GM23338 (cell line): Measurements from ENCODE around the gene OSBPL5. TPM values are rescaled to one million over a fixed set of nuclear protein-coding genes. Genes with fewer than 3 reads are reported as not detected.
A peak's percentile ranks its signal among the peaks of the same experiment; 100 is the strongest.

Source experiments
- ATAC-seq: fragments of 200-7000 bp; cut with Tn5 transposase; 3 replicates; pipeline ENCODE4 v1.9.1; 2020
- DNase-seq: peaks from one replicate; pipeline ENCODE4 v3.0.0-alpha.2; 2015; ENCODE audit warnings: low spot score
- H2AFZ ChIP-seq: fragments of 200-600 bp; sonication (generic); 2 replicates; pipeline ENCODE4 v1.8.0; 2016; ENCODE audit warnings: antibody characterized with exemption, mild to moderate bottlenecking, moderate library complexity
- H3F3A ChIP-seq: fragments of 200-600 bp; sonication (generic); replicated peaks from 2 replicates; pipeline ENCODE4 v1.8.0; 2017; ENCODE audit warnings: antibody characterized with exemption, mixed run types, low read depth
- H3K27ac ChIP-seq: fragments of 200-600 bp; sonication (generic); 2 replicates; pipeline ENCODE4 v1.6.1; 2016; ENCODE audit warnings: low read depth
- H3K27me3 ChIP-seq: fragments of 200-600 bp; sonication (generic); 2 replicates; pipeline ENCODE4 v1.8.0; 2016; ENCODE audit warnings: mild to moderate bottlenecking, mixed run types, moderate library complexity; ENCODE audit not compliant: insufficient read depth
- H3K36me3 ChIP-seq: fragments of 200-600 bp; sonication (generic); 2 replicates; pipeline ENCODE4 v1.8.0; 2016; ENCODE audit warnings: mild to moderate bottlenecking; ENCODE audit not compliant: insufficient read depth
- H3K4me1 ChIP-seq: fragments of 200-600 bp; sonication (generic); 2 replicates; pipeline ENCODE4 v1.8.0; 2016; ENCODE audit warnings: mild to moderate bottlenecking, moderate library complexity; ENCODE audit not compliant: insufficient read depth
- H3K4me2 ChIP-seq: fragments of 200-600 bp; sonication (generic); 2 replicates; pipeline ENCODE4 v1.7.1; 2017; ENCODE audit warnings: mixed run types
- H3K4me3 ChIP-seq: fragments of 200-600 bp; sonication (generic); 2 replicates; pipeline ENCODE4 v1.6.1; 2016; ENCODE audit warnings: mixed run types
- H3K79me2 ChIP-seq: fragments of 200-600 bp; sonication (generic); replicated peaks from 2 replicates; pipeline ENCODE4 v1.8.0; 2017; ENCODE audit warnings: mild to moderate bottlenecking; ENCODE audit not compliant: insufficient read depth
- H3K9me2 ChIP-seq: fragments of 200-600 bp; sonication (generic); 2 replicates; pipeline ENCODE4 v1.8.0; 2017; ENCODE audit not compliant: insufficient read depth
- H4K20me1 ChIP-seq: fragments of 200-600 bp; sonication (generic); replicated peaks from 2 replicates; pipeline ENCODE4 v1.8.0; 2017; ENCODE audit warnings: mild to moderate bottlenecking; ENCODE audit not compliant: insufficient read depth
- H3K27ac Mint-ChIP-seq: 2 replicates; pipeline ENCODE4 v1.8.0; 2020; ENCODE audit warnings: inconsistent platforms, mild to moderate bottlenecking, moderate library complexity, mixed read lengths
- H3K27me3 Mint-ChIP-seq: 3 replicates; pipeline ENCODE4 v1.8.0; 2022; ENCODE audit warnings: low read depth, mild to moderate bottlenecking, moderate library complexity, mixed read lengths, inconsistent platforms; ENCODE audit not compliant: insufficient read depth, poor library complexity
- H3K36me3 Mint-ChIP-seq: 3 replicates; pipeline ENCODE4 v1.8.0; 2021; ENCODE audit warnings: low read depth, mild to moderate bottlenecking, inconsistent platforms, moderate library complexity, mixed read lengths
- H3K4me1 Mint-ChIP-seq: 3 replicates; pipeline ENCODE4 v1.8.0; 2020; ENCODE audit warnings: mild to moderate bottlenecking, inconsistent platforms, mixed read lengths
- H3K4me3 Mint-ChIP-seq: 3 replicates; pipeline ENCODE4 v1.8.0; 2021; ENCODE audit warnings: moderate library complexity, mild to moderate bottlenecking, inconsistent platforms, mixed read lengths
- H3K9me3 Mint-ChIP-seq: 3 replicates; pipeline ENCODE4 v1.8.0; 2020; ENCODE audit warnings: moderate library complexity, mild to moderate bottlenecking, inconsistent platforms, mixed read lengths
- CREB1 ChIP-seq: fragments of 250-450 bp; sonication (Bioruptor Pico); IDR thresholded peaks from 2 replicates; pipeline ENCODE4 v1.5.0; 2020; ENCODE audit warnings: low read depth, mild to moderate bottlenecking, moderate library complexity
- ETS1 ChIP-seq: IDR thresholded peaks from 2 replicates; pipeline ENCODE4 v1.6.1; 2016; ENCODE audit warnings: antibody characterized with exemption
- EZH2 ChIP-seq: fragments of 200-600 bp; sonication (generic); IDR thresholded peaks from one replicate; pipeline ENCODE4 v1.8.0; 2017; ENCODE audit warnings: antibody characterized with exemption, mild to moderate bottlenecking, low read depth; ENCODE audit not compliant: unreplicated experiment
- EZH2phosphoT487 ChIP-seq: fragments of 200-600 bp; sonication (generic); IDR thresholded peaks from one replicate; pipeline ENCODE4 v1.8.1; 2018; ENCODE audit warnings: antibody characterized with exemption; ENCODE audit not compliant: unreplicated experiment
- JUNB ChIP-seq: IDR thresholded peaks from one replicate; pipeline ENCODE4 v1.6.1; 2016; ENCODE audit warnings: antibody characterized with exemption; ENCODE audit not compliant: unreplicated experiment
- NANOG ChIP-seq: IDR thresholded peaks from 2 replicates; pipeline ENCODE4 v1.6.1; 2016; ENCODE audit warnings: antibody characterized with exemption, borderline replicate concordance
- POLR2AphosphoS5 ChIP-seq: IDR thresholded peaks from 2 replicates; pipeline ENCODE4 v1.6.1; 2016; ENCODE audit warnings: antibody characterized with exemption, low read depth
- STAT1 ChIP-seq: IDR thresholded peaks from one replicate; pipeline ENCODE4 v1.6.1; 2016; ENCODE audit warnings: antibody characterized with exemption; ENCODE audit not compliant: unreplicated experiment
- ZNF114 ChIP-seq: fragments of 250-450 bp; sonication (Bioruptor Pico); IDR thresholded peaks from 2 replicates; pipeline ENCODE4 v1.5.0; 2020; ENCODE audit warnings: mild to moderate bottlenecking, moderate library complexity
- ZNF331 ChIP-seq: fragments of 250-450 bp; sonication (Bioruptor Pico); IDR thresholded peaks from 2 replicates; pipeline ENCODE4 v1.5.0; 2020; ENCODE audit warnings: low read depth, mild to moderate bottlenecking, moderate library complexity
- polyA plus RNA-seq: library from polyadenylated mRNA; unstranded; fragments of >200 nt; fragmentation: Nextera tagmentation; extraction: Ambion mirVana; gene quantifications from 2 replicates; pipeline ENCODE4 v1.2.1, GENCODE V29; 2016
- total RNA-seq: library from RNA; depleted of rRNA; stranded (reverse); fragments of >200 nt; shearing (Covaris generic); gene quantifications from 2 replicates; pipeline ENCODE4 v1.2.3, GENCODE V29; 2014
- TF ChIP-seq, protein P1 (sequence below), 2 experiments: fragments of 200-600 bp in 1 of 2; sonication (generic) in 1 of 2; conservative IDR thresholded peaks; 2 replicates each; pipeline versions ENCODE4 v1.5.1 to v1.6.1; 2016 to 2017; ENCODE audit warnings: antibody characterized with exemption in 2 of 2, low read depth in 2 of 2, mild to moderate bottlenecking in 2 of 2, moderate library complexity in 1 of 2

The OSBPL5 gene
- total and polyA plus RNA-seq, 2 experiments from 2014 or later, result 2.7 to 12.0 TPM

- H2AFZ ChIP-seq, result no peak overlapping the region
- no peaks in the 10 kb centered on the region; the same call in 1 of the 3 replicates for H3K36me3 Mint-ChIP-seq
- 0 out of 2 replicates have a peak, but pooled peaks cover 4% of the 10 kb centered on the region for H3F3A ChIP-seq
- no peak for ATAC-seq
- H3K4me1 Mint-ChIP-seq, result peaks cover 42% of the 10 kb centered on the region
- no peak overlapping the region for H3K27ac ChIP-seq
- TF ChIP-seq ETS1 (no peak), ZNF331 (CRISPR knock-in tag) (no peak), CREB1 (CRISPR knock-in tag) (no peak)
- TF ChIP-seq, protein P1, sequence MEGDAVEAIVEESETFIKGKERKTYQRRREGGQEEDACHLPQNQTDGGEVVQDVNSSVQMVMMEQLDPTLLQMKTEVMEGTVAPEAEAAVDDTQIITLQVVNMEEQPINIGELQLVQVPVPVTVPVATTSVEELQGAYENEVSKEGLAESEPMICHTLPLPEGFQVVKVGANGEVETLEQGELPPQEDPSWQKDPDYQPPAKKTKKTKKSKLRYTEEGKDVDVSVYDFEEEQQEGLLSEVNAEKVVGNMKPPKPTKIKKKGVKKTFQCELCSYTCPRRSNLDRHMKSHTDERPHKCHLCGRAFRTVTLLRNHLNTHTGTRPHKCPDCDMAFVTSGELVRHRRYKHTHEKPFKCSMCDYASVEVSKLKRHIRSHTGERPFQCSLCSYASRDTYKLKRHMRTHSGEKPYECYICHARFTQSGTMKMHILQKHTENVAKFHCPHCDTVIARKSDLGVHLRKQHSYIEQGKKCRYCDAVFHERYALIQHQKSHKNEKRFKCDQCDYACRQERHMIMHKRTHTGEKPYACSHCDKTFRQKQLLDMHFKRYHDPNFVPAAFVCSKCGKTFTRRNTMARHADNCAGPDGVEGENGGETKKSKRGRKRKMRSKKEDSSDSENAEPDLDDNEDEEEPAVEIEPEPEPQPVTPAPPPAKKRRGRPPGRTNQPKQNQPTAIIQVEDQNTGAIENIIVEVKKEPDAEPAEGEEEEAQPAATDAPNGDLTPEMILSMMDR (conservative IDR thresholded peaks at IDR 0.05; ENCODE audit: low read depth in 2 of 2), result no peak
- no peaks in the 10 kb centered on the region for H3K79me2 ChIP-seq
- H4K20me1 ChIP-seq, result no peaks in the 10 kb centered on the region
- H3K4me3 ChIP-seq, result no peak overlapping the region
- peaks cover 17% of the 10 kb centered on the region for H3K27me3 Mint-ChIP-seq
- no peak overlapping the region for H3K27ac Mint-ChIP-seq
- H3K9me2 ChIP-seq, result 0 out of 2 replicates have a peak, but pooled peaks cover 3% of the 10 kb centered on the region
- H3K4me3 Mint-ChIP-seq, result no peak overlapping the region
- H3K27me3 ChIP-seq, result no peaks in the 10 kb centered on the region
- no peak overlapping the region for H3K4me2 ChIP-seq
- H3K4me1 ChIP-seq, result peaks cover 22% of the 10 kb centered on the region
- H3K36me3 ChIP-seq, result no peaks in the 10 kb centered on the region
- H3K9me3 Mint-ChIP-seq, result 0 out of 3 replicates have a peak, but pooled peaks cover 3% of the 10 kb centered on the region
- DNase-seq, result no peak
Measured at GRCh38 chr11:3190600-3190999, 25.5 kb upstream of the OSBPL5 start.

DNA sequence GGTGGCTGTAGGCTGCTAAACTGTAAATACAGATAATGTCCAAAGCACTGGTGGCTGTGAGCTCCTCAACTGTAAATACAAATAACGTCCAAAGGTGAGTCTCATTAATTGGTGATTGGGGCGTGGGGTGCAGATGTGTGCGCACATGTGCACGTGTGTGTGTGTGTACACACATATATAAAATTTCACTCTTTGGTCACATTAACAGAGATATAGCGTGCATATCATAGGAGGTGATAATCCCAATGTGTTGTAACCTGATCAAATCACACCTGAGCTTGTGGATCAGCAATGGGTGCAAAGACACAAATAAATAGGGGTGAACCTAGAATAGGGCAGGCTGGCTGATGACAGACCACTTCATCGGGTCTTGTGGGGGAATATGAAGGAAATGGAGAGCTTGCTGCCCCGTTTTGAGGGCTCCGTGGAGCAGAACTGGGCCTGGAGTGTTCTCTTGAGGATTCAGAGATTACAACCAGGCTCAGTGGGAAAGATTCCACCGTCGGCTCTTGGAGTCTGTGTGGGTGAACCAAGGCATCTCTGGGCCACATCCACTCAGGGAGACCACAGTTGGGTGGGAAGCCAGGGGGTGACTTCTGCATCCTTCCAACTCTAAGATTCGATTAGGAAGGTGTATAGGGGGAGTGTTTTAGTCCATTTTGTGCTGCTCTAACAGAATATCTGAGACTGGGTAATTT, 24.9 kb upstream of the OSBPL5 start:
- H2AFZ ChIP-seq, result peak overlapping the region; percentile 63; the same call in 1 of the 2 replicates
- no peaks in the 10 kb centered on the region for H3K27me3 ChIP-seq
- H3K27ac ChIP-seq, result no peak overlapping the region
- H3K27me3 Mint-ChIP-seq, result peaks cover 17% of the 10 kb centered on the region
- no peak overlapping the region for H3K27ac Mint-ChIP-seq
- peaks cover 39% of the 10 kb centered on the region for H3K4me1 Mint-ChIP-seq
- no peak overlapping the region; the same call in 2 of the 3 replicates for H3K4me3 Mint-ChIP-seq
- H3K9me2 ChIP-seq, result 0 out of 2 replicates have a peak, but pooled peaks cover 3% of the 10 kb centered on the region
- H3F3A ChIP-seq, result 0 out of 2 replicates have a peak, but pooled peaks cover 4% of the 10 kb centered on the region
- H3K4me3 ChIP-seq, result no peak overlapping the region
- H3K4me2 ChIP-seq, result peak overlapping the region; percentile 42
- ATAC-seq, result no peak
- no peaks in the 10 kb centered on the region for H3K79me2 ChIP-seq
- 0 out of 3 replicates have a peak, but pooled peaks cover 3% of the 10 kb centered on the region for H3K9me3 Mint-ChIP-seq
- no peaks in the 10 kb centered on the region for H3K36me3 ChIP-seq
- H3K4me1 ChIP-seq, result peaks cover 22% of the 10 kb centered on the region
- H3K36me3 Mint-ChIP-seq, result no peaks in the 10 kb centered on the region; the same call in 1 of the 3 replicates
- DNase-seq, result no peak
- no peaks in the 10 kb centered on the region for H4K20me1 ChIP-seq
- no peak for TF ChIP-seq ZNF331 (CRISPR knock-in tag)
- no peak for TF ChIP-seq STAT1
- TF ChIP-seq NANOG, result no peak
- no peak for TF ChIP-seq CREB1 (CRISPR knock-in tag)
- no peak for TF ChIP-seq EZH2
- TF ChIP-seq, protein P1 (conservative IDR thresholded peaks at IDR 0.05; ENCODE audit: low read depth in 2 of 2), result no peak
- no peak for TF ChIP-seq JUNB
- TF ChIP-seq ZNF114 (CRISPR knock-in tag), result no peak
- no peak for TF ChIP-seq POLR2AphosphoS5
- no peak for TF ChIP-seq EZH2phosphoT487
- TF ChIP-seq ETS1, result no peak
